SK-N-MC (cell line): Measurements from ENCODE around the gene CLEC16A.

Source experiments
- EZH2 ChIP-seq: fragments of 200-600 bp; sonication (generic); IDR thresholded peaks from one replicate; pipeline ENCODE4 v1.6.1; 2017; ENCODE audit warnings: antibody characterized with exemption
- FOXP2 ChIP-seq: optimal IDR thresholded peaks from 2 replicates; pipeline ENCODE3; 2011; ENCODE audit warnings: mild to moderate bottlenecking, moderate library complexity; ENCODE audit not compliant: insufficient read depth; ENCODE audit errors: extremely low read length, control extremely low read depth
- POLR2AphosphoS5 ChIP-seq: IDR thresholded peaks from 2 replicates; pipeline ENCODE4 v1.6.1; 2012; ENCODE audit warnings: mild to moderate bottlenecking, low read depth, low read length, borderline replicate concordance

DNA sequence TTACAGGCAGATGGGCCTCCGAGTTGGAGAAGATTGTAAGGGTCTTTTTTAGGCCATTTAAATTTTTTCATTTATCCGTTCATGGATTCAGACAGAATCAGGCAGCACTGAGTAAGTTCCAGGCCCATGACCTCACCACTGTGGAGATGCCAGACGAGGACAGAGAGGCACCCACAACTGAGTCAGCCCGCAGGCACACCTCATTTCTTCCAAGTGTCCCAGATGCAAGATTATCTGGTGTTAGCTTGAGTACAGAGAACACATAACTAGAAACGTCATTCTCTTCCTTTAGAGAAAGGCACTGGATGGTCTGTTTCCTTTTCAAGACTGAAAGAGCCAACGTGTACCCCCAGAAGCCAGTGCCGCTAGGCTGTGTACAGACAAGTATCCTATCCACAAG is 16.9 kb downstream of the CLEC16A start:
- TF ChIP-seq EZH2, result no peak
- TF ChIP-seq POLR2AphosphoS5, result no peak
- no peak for TF ChIP-seq FOXP2
